Common myeloid progenitor, CD34-positive (primary cell): ENCODE measurements around the gene DOCK10.
A peak's percentile ranks its signal among the peaks of the same experiment; 100 is the strongest.
"Not testable (repeated sequence)": the region's sequence is repeated elsewhere in the genome, so short reads cannot be mapped to it uniquely, and the experiment has no call there.

ENCODE experiments used
- CTCF ChIA-PET: fragments of 350-600 bp; sonication (Branson Sonifier 250); formaldehyde crosslinking; loops from one replicate; lab custom pipeline; 2021; ENCODE audit warnings: antibody characterized with exemption; lab: Charles Lee
- POLR2A ChIA-PET: fragments of 350-600 bp; sonication (Branson Sonifier 250); formaldehyde crosslinking; loops from one replicate; lab custom pipeline; 2021; ENCODE audit warnings: antibody characterized with exemption; lab: Charles Lee
- DNase-seq, 3 donors: peaks; one replicate each; pipeline versions ENCODE4 v3.0.0 to v3.0.0-alpha.2; 2013
- H3K27ac ChIP-seq, 2 experiments: 1 replicate in 1 of 2; 2 replicates in 1 of 2; pipeline ENCODE4 v1.7.0; 2013; ENCODE audit warnings: inconsistent platforms in 2 of 2, low read length in 2 of 2, mild to moderate bottlenecking in 2 of 2, low read depth in 1 of 2, moderate library complexity in 1 of 2; ENCODE audit not compliant: severe bottlenecking in 2 of 2, insufficient read depth in 1 of 2, poor library complexity in 1 of 2
- H3K27me3 ChIP-seq, 5 experiments: replicated peaks in 2 of 5; 1 replicate in 3 of 5; 2 replicates in 2 of 5; pipeline versions ENCODE4 v1.6.1 to v1.7.0; 2013; ENCODE audit warnings: low read length in 4 of 5, mild to moderate bottlenecking in 2 of 5, moderate library complexity in 2 of 5, inconsistent platforms in 1 of 5; ENCODE audit not compliant: insufficient read depth in 5 of 5, control insufficient read depth in 4 of 5
- H3K36me3 ChIP-seq, 4 experiments: 1 replicate in 2 of 4; 2 replicates in 2 of 4; pipeline versions ENCODE4 v1.6.1 to v1.7.0; 2013; ENCODE audit warnings: low read length in 3 of 4, control low read depth in 1 of 4, mild to moderate bottlenecking in 1 of 4; ENCODE audit not compliant: control insufficient read depth in 4 of 4, insufficient read depth in 4 of 4
- H3K4me1 ChIP-seq, 4 experiments: 1 replicate in 3 of 4; 2 replicates in 1 of 4; pipeline versions ENCODE4 v1.6.1 to v1.7.1; 2013; ENCODE audit warnings: low read length in 3 of 4, mild to moderate bottlenecking in 3 of 4, control low read depth in 1 of 4, inconsistent platforms in 1 of 4, moderate library complexity in 1 of 4; ENCODE audit not compliant: control insufficient read depth in 4 of 4, insufficient read depth in 4 of 4; ENCODE audit errors: control extremely low read depth in 1 of 4
- H3K4me3 ChIP-seq, 7 experiments: 1 replicate in 4 of 7; 2 replicates in 3 of 7; pipeline versions ENCODE4 v1.5.1 to v1.7.0; 2013; ENCODE audit warnings: mild to moderate bottlenecking in 7 of 7, low read length in 6 of 7, moderate library complexity in 6 of 7, inconsistent platforms in 2 of 7, low read depth in 2 of 7, control low read depth in 1 of 7; ENCODE audit not compliant: insufficient read depth in 4 of 7, control insufficient read depth in 1 of 7; ENCODE audit errors: extremely low read depth in 1 of 7
- H3K9me3 ChIP-seq, 5 experiments: 1 replicate in 4 of 5; 2 replicates in 1 of 5; pipeline versions ENCODE4 v1.6.1 to v1.7.1; 2013; ENCODE audit warnings: low read length in 4 of 5, mild to moderate bottlenecking in 2 of 5, inconsistent platforms in 1 of 5, low read depth in 1 of 5, moderate library complexity in 1 of 5; ENCODE audit not compliant: control insufficient read depth in 4 of 5, insufficient read depth in 2 of 5; ENCODE audit errors: control extremely low read depth in 1 of 5
- WGBS: methylation state at CpG from one replicate; pipeline ENCODE4 v1.1.5; 2013; ENCODE audit not compliant: insufficient coverage; 5-methylcytosine and 5-hydroxymethylcytosine counted together

The DOCK10 gene

DNA sequence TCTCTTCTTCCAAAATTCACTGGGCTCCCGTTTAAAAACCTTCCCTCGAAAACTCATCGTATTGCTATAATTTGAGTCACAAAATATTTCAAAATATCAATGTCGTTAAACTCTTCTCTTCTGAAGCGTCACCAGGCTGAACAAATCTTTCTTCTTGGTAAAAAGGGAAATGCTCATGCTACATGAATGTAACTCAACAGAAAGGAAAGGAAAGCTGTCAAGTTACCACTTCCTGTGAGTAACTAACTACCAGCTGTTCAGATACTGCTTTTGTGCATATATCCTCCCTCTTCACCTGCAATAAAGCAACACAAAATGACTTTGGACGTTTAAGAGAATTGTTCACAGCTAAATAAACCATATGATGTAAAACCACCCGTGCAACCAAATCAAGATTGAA is 95.4 kb downstream of the DOCK10 start:
- WGBS: 0% methylated on average over 2 of the region's 7 CpGs
- Histone ChIP-seq H3K4me1 (peaks cover 25 to 74% (median 52%) of the 10 kb centered on the region in 4 experiments), H3K9me3 (no peaks in the 10 kb centered on the region), H3K36me3 (peaks cover 0 to 4% (median 0%) of the 10 kb centered on the region in 4 experiments), H3K27ac (peak overlapping the region; percentile 73 to 84), H3K27me3 (no peaks in the 10 kb centered on the region), H3K4me3 (peak overlapping the region in 6 of 7 experiments; percentile 30 to 66 (median 48))
- peak; percentile 78 to 97 (median 91) for DNase-seq
- ChIA-PET CTCF (interaction anchor here (1.2 to 2.0 kb wide), 5 partner anchors 9 to 35 kb away, joined by 3 to 7 read pairs (median 6); no protein-coding TSS in a partner anchor), POLR2A (interaction anchor here (0.9 kb wide), 1 partner anchor 10 kb away, joined by 3 read pairs; no protein-coding TSS in a partner anchor)

- no peak for DNase-seq
- CTCF ChIA-PET: interaction anchor here (0.7 to 1.2 kb wide), 3 partner anchors 9 to 49 kb away, joined by 3 read pairs; no protein-coding TSS in a partner anchor
- no CpG with 5 or more reads among the region's 8 CpGs for WGBS
- no peaks in the 10 kb centered on the region for H3K9me3 ChIP-seq
- POLR2A ChIA-PET: no interaction called here
- no peak overlapping the region for H3K27ac ChIP-seq
- no peaks in the 10 kb centered on the region for H3K36me3 ChIP-seq
- peak overlapping the region in 1 of 7 experiments; percentile 66 for H3K4me3 ChIP-seq
- H3K27me3 ChIP-seq: no peaks in the 10 kb centered on the region
- peaks cover 24 to 75% (median 49%) of the 10 kb centered on the region in 4 experiments for H3K4me1 ChIP-seq
Observed at GRCh38 chr2:224944707-224945547, 97.3 kb downstream of the DOCK10 start.

- H3K4me3 ChIP-seq, H3K36me3 ChIP-seq, H3K9me3 ChIP-seq, H3K27me3 ChIP-seq, DNase-seq, H3K27ac ChIP-seq, POLR2A ChIA-PET: not testable (repeated sequence)
- H3K4me1 ChIP-seq: peaks cover 23 to 67% (median 46%) of the 10 kb centered on the region in 4 experiments
- CTCF ChIA-PET: interaction anchor here (1.2 kb wide), 1 partner anchor 8 kb away, joined by 3 read pairs; no protein-coding TSS in a partner anchor
- 100% methylated on average over 5 of the region's 8 CpGs for WGBS
Observed at GRCh38 chr2:224943601-224944041, 98.6 kb downstream of the DOCK10 start.

DNA sequence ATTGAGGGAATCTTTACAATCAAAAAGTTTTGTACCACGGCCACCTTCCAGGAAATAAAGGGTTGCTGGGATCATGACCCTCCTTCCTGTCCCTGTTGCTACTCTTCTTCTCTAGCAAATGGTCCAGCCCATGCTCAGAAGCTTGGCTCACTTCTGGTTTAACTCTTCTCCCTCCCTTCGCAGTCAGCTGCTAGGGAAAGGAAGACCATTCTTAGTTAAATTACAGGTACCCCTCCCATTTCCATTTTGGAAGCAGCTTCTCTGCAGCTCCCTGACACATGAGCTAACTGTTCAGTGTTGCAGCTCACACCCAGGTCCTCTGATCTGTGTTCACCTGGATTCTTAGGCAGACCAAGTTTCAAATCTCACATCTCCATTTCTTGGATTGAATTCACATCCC is 100.3 kb downstream of the DOCK10 start:
- no peak overlapping the region for H3K27ac ChIP-seq

DNA sequence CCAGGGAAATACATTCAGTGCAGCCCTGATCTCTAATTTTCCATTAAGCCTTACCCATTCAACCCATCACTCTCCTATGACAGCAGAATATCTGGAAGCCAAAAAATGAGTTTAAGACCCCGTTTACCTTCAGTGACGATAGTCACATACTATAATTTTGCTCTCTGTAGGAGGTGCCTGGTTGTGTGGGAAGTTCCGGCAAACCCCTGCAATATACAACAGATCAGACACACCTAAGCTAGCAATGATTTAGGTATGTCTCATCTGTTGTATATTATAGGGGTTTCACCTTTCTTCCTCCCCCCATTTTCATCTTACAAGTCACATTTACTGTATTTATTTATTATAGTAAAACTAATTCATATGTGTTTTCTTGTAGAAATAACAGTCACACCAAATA is 101.7 kb downstream of the DOCK10 start:
- H3K27me3 ChIP-seq: no peaks in the 10 kb centered on the region
- no peak overlapping the region for H3K27ac ChIP-seq
- ChIA-PET CTCF (interaction anchor here (0.7 to 2.2 kb wide), 3 partner anchors 9 to 85 kb away, joined by 3 to 5 read pairs (median 3); no protein-coding TSS in a partner anchor), POLR2A (no interaction called here)
- no peaks in the 10 kb centered on the region for H3K36me3 ChIP-seq
- no peak for DNase-seq
- no peak overlapping the region for H3K4me3 ChIP-seq
- no CpG with 5 or more reads among the region's 3 CpGs for WGBS
- H3K9me3 ChIP-seq: no peaks in the 10 kb centered on the region
- H3K4me1 ChIP-seq: peaks cover 10 to 45% (median 33%) of the 10 kb centered on the region in 4 experiments

More for the DNA sequence above, 100.3 kb downstream of the DOCK10 start:
- no peak for DNase-seq
- Histone ChIP-seq H3K4me1 (peaks cover 15 to 58% (median 42%) of the 10 kb centered on the region in 4 experiments), H3K9me3 (no peaks in the 10 kb centered on the region), H3K4me3 (no peak overlapping the region), H3K36me3 (no peaks in the 10 kb centered on the region), H3K27me3 (no peaks in the 10 kb centered on the region)
- ChIA-PET CTCF (no interaction called here), POLR2A (interaction anchor here (1.0 kb wide), 1 partner anchor 14 kb away, joined by 3 read pairs; no protein-coding TSS in a partner anchor)
- WGBS: 92% methylated on average over 2 of the region's 2 CpGs

GRCh38 chr2:224938651-224939182 is 103.6 kb downstream of the DOCK10 start:
- POLR2A ChIA-PET: no interaction called here
- no peak overlapping the region for H3K4me3 ChIP-seq
- H3K9me3 ChIP-seq: no peaks in the 10 kb centered on the region
- peaks cover 10 to 28% (median 18%) of the 10 kb centered on the region in 4 experiments for H3K4me1 ChIP-seq
- H3K36me3 ChIP-seq: no peaks in the 10 kb centered on the region
- DNase-seq: no peak
- no peaks in the 10 kb centered on the region for H3K27me3 ChIP-seq
- no peak overlapping the region for H3K27ac ChIP-seq
- WGBS: 100% methylated on average over 4 of the region's 6 CpGs
- CTCF ChIA-PET: interaction anchor here (1.0 to 2.8 kb wide), 3 partner anchors 10 to 65 kb away, joined by 3 to 13 read pairs (median 3); no protein-coding TSS in a partner anchor
